Hepatocyte (in vitro differentiated cells): Measurements from ENCODE around the gene ZNF598. TPM values are rescaled to one million over a fixed set of nuclear protein-coding genes. Genes with fewer than 3 reads are reported as not detected.
"Not testable (repeated sequence)": the region's sequence is repeated elsewhere in the genome, so short reads cannot be mapped to it uniquely, and the experiment has no call there.

Experiments
- DNase-seq: peaks from one replicate; pipeline ENCODE4 v3.0.0-alpha.2; 2016; ENCODE audit warnings: low spot score
- H2AFZ ChIP-seq: fragments of 200-600 bp; sonication (generic); 2 replicates; pipeline ENCODE4 v1.6.0; 2016; ENCODE audit warnings: antibody characterized with exemption, mild to moderate bottlenecking
- H3K27ac ChIP-seq: fragments of 200-600 bp; sonication (generic); 2 replicates; pipeline ENCODE4 v1.5.1; 2016; ENCODE audit warnings: mild to moderate bottlenecking
- H3K27me3 ChIP-seq: fragments of 200-600 bp; sonication (generic); 2 replicates; pipeline ENCODE4 v1.6.1; 2016
- H3K36me3 ChIP-seq: fragments of 200-600 bp; sonication (generic); replicated peaks from 2 replicates; pipeline ENCODE4 v1.5.1; 2016; ENCODE audit warnings: low read depth; ENCODE audit not compliant: insufficient read depth
- H3K4me1 ChIP-seq: fragments of 200-600 bp; sonication (generic); 2 replicates; pipeline ENCODE4 v1.5.1; 2016; ENCODE audit warnings: mild to moderate bottlenecking, moderate library complexity; ENCODE audit not compliant: insufficient read depth
- H3K4me2 ChIP-seq: fragments of 200-600 bp; sonication (generic); 2 replicates; pipeline ENCODE4 v1.6.0; 2016
- H3K4me3 ChIP-seq: fragments of 200-600 bp; sonication (generic); 2 replicates; pipeline ENCODE4 v1.5.1; 2016; ENCODE audit warnings: mild to moderate bottlenecking
- H3K79me2 ChIP-seq: fragments of 200-600 bp; sonication (generic); 2 replicates; pipeline ENCODE4 v1.6.0; 2017; ENCODE audit warnings: mild to moderate bottlenecking
- H3K9me2 ChIP-seq: fragments of 200-600 bp; sonication (generic); replicated peaks from 2 replicates; pipeline ENCODE4 v1.6.0; 2017; ENCODE audit warnings: mild to moderate bottlenecking; ENCODE audit not compliant: insufficient read depth
- H3K9me3 ChIP-seq: fragments of 200-600 bp; sonication (generic); 2 replicates; pipeline ENCODE4 v1.5.1; 2016; ENCODE audit warnings: low read depth, mild to moderate bottlenecking
- H4K20me1 ChIP-seq: fragments of 200-600 bp; sonication (generic); 2 replicates; pipeline ENCODE4 v1.6.0; 2016; ENCODE audit warnings: mild to moderate bottlenecking; ENCODE audit not compliant: insufficient read depth, poor library complexity, severe bottlenecking
- EZH2 ChIP-seq: fragments of 200-600 bp; sonication (generic); IDR thresholded peaks from 2 replicates; pipeline ENCODE4 v1.6.1; 2016; ENCODE audit warnings: antibody characterized with exemption, mild to moderate bottlenecking, borderline replicate concordance
- EZH2phosphoT487 ChIP-seq: fragments of 200-600 bp; sonication (generic); IDR thresholded peaks from one replicate; pipeline ENCODE4 v1.6.1; 2018; ENCODE audit warnings: antibody characterized with exemption, mild to moderate bottlenecking, low read depth, moderate library complexity; ENCODE audit not compliant: unreplicated experiment, severe bottlenecking
- WGBS: methylation state at CpG from one replicate; pipeline ENCODE4 v1.1.6; 2016; ENCODE audit warnings: low lambda C conversion rate; ENCODE audit errors: missing lambda C conversion rate; 5-methylcytosine and 5-hydroxymethylcytosine counted together
- polyA plus RNA-seq: library from polyadenylated mRNA; unstranded; fragments of >200 nt; fragmentation: Nextera tagmentation; extraction: Ambion mirVana; gene quantifications from 2 replicates; pipeline ENCODE4 v1.2.1, GENCODE V29; 2016
- total RNA-seq: library from RNA; depleted of rRNA; stranded (reverse); fragments of >200 nt; gene quantifications from 2 replicates; pipeline ENCODE4 v1.2.3, GENCODE V29; 2014
- TF ChIP-seq, protein P1 (sequence below): fragments of 200-600 bp; sonication (generic); IDR thresholded peaks from 2 replicates; pipeline ENCODE4 v1.5.1; 2016; ENCODE audit warnings: antibody characterized with exemption, mild to moderate bottlenecking; ENCODE audit not compliant: poor library complexity

Gene ZNF598
- total and polyA plus RNA-seq, 2 experiments from 2014 or later = 22.8 to 29.5 TPM

DNA sequence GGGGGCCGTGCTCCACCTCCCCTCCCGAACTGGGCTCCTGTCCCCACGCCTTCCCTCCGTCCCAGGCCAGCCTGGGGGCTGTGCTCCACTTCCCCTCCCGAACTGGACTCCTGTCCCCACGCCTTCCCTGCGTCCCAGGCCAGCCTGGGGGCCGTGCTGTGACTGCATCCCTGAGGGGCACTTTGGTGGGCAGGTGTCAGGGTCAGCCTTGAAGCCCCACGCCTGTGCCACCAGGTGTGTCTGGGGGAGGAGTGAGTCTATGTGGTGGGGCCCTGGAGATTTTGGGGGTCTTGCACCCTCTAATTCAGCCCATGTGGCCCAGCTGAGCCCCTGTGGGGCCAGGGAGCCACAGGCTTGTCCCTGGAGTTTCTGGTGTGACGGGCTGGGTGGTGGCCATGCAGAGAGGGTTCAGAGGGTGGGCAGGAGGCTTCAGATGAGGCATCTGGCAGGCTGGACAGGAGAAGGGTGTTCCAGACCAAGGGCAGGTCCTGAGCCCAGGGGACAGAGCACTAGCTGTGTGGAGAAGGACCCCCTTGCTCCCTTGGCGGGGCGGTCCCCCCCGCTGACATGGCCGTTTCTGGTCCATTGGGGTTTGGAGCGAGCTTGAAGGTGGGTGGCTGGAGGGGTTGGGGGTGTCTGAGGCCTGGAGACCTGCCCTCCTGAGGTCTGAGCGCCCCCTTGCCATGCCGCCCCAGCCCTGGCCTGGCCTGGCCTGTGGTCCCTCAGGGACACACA lies 25.2 kb upstream of the ZNF598 start:
- Histone ChIP-seq H3K36me3 (no peaks in the 10 kb centered on the region), H3K27ac (peak overlapping the region; percentile 100), H3K79me2 (peaks cover 11% of the 10 kb centered on the region), H3K9me2 (no peaks in the 10 kb centered on the region), H3K9me3 (no peaks in the 10 kb centered on the region), H3K4me2 (peak overlapping the region; percentile 74), H2AFZ (no peak overlapping the region), H3K27me3 (no peaks in the 10 kb centered on the region), H3K4me1 (peaks cover 63% of the 10 kb centered on the region), H4K20me1 (no peaks in the 10 kb centered on the region), H3K4me3 (no peak overlapping the region)
- no peak for DNase-seq
- TF ChIP-seq EZH2phosphoT487 (no peak), EZH2 (no peak)
- TF ChIP-seq, protein P1, sequence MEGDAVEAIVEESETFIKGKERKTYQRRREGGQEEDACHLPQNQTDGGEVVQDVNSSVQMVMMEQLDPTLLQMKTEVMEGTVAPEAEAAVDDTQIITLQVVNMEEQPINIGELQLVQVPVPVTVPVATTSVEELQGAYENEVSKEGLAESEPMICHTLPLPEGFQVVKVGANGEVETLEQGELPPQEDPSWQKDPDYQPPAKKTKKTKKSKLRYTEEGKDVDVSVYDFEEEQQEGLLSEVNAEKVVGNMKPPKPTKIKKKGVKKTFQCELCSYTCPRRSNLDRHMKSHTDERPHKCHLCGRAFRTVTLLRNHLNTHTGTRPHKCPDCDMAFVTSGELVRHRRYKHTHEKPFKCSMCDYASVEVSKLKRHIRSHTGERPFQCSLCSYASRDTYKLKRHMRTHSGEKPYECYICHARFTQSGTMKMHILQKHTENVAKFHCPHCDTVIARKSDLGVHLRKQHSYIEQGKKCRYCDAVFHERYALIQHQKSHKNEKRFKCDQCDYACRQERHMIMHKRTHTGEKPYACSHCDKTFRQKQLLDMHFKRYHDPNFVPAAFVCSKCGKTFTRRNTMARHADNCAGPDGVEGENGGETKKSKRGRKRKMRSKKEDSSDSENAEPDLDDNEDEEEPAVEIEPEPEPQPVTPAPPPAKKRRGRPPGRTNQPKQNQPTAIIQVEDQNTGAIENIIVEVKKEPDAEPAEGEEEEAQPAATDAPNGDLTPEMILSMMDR = no peak
- 92% methylated on average over 12 of the region's 17 CpGs for WGBS

DNA sequence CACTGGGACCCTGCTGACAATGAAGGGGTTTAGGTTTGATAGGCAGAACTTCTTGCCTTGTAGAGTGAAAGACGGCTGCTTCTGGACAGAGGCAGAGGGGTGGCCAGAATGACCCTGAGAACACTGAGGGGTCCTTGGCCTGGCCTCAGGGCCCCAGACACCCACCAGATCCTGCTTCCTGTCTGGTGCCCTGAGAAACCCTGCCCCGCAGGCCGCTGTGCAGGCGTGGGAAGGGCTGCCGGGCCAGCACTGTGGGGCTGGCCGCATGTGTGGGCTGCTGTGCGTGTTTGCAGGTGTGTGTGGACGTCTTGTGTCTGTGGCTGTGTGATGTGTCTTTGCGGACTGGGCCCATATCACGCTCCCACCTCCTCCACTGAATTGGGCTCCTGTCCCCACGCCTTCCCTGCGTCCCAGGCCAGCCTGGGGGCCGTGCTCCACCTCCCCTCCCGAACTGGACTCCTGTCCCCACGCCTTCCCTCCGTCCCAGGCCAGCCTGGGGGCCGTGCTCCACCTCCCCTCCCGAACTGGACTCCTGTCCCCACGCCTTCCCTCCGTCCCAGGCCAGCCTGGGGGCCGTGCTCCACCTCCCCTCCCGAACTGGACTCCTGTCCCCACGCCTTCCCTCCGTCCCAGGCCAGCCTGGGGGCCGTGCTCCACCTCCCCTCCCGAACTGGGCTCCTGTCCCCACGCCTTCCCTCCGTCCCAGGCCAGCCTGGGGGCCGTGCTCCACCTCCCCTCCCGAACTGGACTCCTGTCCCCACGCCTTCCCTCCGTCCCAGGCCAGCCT lies 24.5 kb upstream of the ZNF598 start:
- not testable (repeated sequence) for H3K4me3 ChIP-seq, H3K9me2 ChIP-seq, H4K20me1 ChIP-seq, H3K27me3 ChIP-seq, H2AFZ ChIP-seq, DNase-seq, H3K9me3 ChIP-seq, H3K36me3 ChIP-seq
- peaks cover 11% of the 10 kb centered on the region for H3K79me2 ChIP-seq
- WGBS = 64% methylated on average over 9 of the region's 32 CpGs
- H3K4me1 ChIP-seq = peaks cover 59% of the 10 kb centered on the region
- peak overlapping the region; percentile 90 for H3K27ac ChIP-seq
- peak overlapping the region; percentile 63 for H3K4me2 ChIP-seq

DNA sequence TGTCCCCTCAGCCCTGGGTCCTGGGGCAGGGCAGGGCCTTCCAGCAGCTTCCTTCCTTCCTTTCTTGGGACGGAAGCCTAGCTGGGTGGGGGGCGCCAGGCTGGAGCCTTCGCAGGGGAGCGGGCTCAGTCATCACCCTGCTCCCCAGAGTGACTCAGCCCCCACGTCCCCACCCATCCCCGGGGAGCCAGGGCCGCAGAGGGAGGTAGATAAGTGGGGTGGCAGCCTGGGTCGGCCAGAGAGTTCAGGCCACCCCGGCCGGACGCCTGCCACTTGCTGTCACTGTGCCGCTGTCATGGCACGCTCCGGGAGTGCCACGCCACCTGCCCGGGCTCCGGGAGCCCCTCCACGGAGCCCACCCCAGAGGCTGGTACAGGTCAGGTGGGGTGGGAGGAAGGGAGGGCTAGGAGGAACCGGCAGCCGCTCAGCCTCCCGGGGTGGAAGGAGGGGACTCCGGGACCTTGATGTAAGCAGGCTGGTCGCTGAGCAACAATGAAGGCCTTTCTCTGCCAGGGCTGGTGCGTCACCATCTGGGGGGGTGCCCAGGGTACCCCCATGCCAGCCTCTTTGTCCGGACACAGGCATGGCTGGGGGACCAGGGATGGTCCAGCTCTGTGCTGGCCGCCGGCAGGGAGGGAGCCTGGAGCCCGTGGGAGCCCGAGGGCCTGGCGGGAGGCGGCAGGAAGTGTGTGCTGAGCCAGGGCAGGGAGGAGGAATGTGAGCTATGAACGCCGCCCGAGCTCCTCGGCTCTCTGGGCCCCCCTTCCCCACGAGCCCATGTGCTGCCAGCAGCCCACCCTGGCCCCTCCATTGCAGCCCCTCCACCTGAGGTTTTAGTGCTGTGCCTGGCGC lies 23.7 kb upstream of the ZNF598 start:
- TF ChIP-seq EZH2phosphoT487 (no peak), EZH2 (no peak)
- TF ChIP-seq, protein P1 = no peak
- H3K4me2 ChIP-seq = peak overlapping the region; percentile 63
- H3K36me3 ChIP-seq = no peaks in the 10 kb centered on the region
- H3K4me3 ChIP-seq = no peak overlapping the region
- WGBS = 57% methylated on average over 23 of the region's 37 CpGs
- DNase-seq = peak; percentile 71
- H3K27me3 ChIP-seq = no peaks in the 10 kb centered on the region
- H3K4me1 ChIP-seq = peaks cover 54% of the 10 kb centered on the region
- H3K9me2 ChIP-seq = no peaks in the 10 kb centered on the region
- H3K27ac ChIP-seq = peak overlapping the region; percentile 90
- no peak overlapping the region for H2AFZ ChIP-seq
- H3K9me3 ChIP-seq = no peaks in the 10 kb centered on the region
- peaks cover 17% of the 10 kb centered on the region for H3K79me2 ChIP-seq
- H4K20me1 ChIP-seq = peaks cover under 1% of the 10 kb centered on the region
